H1 (cell line): Measurements from ENCODE around the gene ALK. TPM values are rescaled to one million over a fixed set of nuclear protein-coding genes. Genes with fewer than 3 reads are reported as not detected.
A peak's percentile ranks its signal among the peaks of the same experiment; 100 is the strongest.

Experiments used
- CTCF ChIA-PET: fragments of 300-600 bp; sonication (Branson Sonifier 250); formaldehyde crosslinking; loops from one replicate; lab custom pipeline; 2021; ENCODE audit not compliant: partially characterized antibody; lab: Charles Lee
- POLR2A ChIA-PET: fragments of 300-600 bp; sonication (Branson Sonifier 250); formaldehyde crosslinking; loops from one replicate; lab custom pipeline; 2021; ENCODE audit warnings: inconsistent platforms; ENCODE audit not compliant: partially characterized antibody; lab: Charles Lee
- DNase-seq, 2 experiments: peaks; one replicate each; pipeline versions ENCODE4 v3.0.0 to v3.0.0-alpha.2; 2010 to 2022; ENCODE audit warnings: low spot score in 2 of 2, low read depth in 1 of 2, mixed read lengths in 1 of 2
- FAIRE-seq: peaks from 2 replicates; lab custom pipeline; 2011; peaks lifted over from hg19 to GRCh38; lab: Jason Lieb, UNC
- H2AFZ ChIP-seq: 2 replicates; pipeline ENCODE4 v1.8.1; 2012; ENCODE audit warnings: low read length, inconsistent platforms
- H2AK5ac ChIP-seq: 2 replicates; pipeline ENCODE4 v1.6.1; 2013; ENCODE audit warnings: low read depth, low read length
- H2BK120ac ChIP-seq: replicated peaks from 2 replicates; pipeline ENCODE3; 2013; ENCODE audit warnings: low read depth, low read length, inconsistent platforms
- H2BK12ac ChIP-seq: 2 replicates; pipeline ENCODE4 v1.6.1; 2013; ENCODE audit warnings: low read depth, low read length
- H2BK15ac ChIP-seq: 2 replicates; pipeline ENCODE4 v1.6.1; 2013; ENCODE audit warnings: low read length
- H2BK20ac ChIP-seq: 2 replicates; pipeline ENCODE4 v1.6.1; 2013; ENCODE audit warnings: low read length
- H2BK5ac ChIP-seq: 2 replicates; pipeline ENCODE4 v1.6.1; 2013; ENCODE audit warnings: low read depth, low read length
- H3K14ac ChIP-seq: 2 replicates; pipeline ENCODE4 v1.6.1; 2013; ENCODE audit warnings: inconsistent platforms; ENCODE audit not compliant: insufficient read length
- H3K18ac ChIP-seq: 2 replicates; pipeline ENCODE4 v1.6.1; 2013; ENCODE audit warnings: low read length; ENCODE audit errors: extremely low read depth
- H3K23ac ChIP-seq: 2 replicates; pipeline ENCODE4 v1.6.1; 2013; ENCODE audit warnings: inconsistent platforms; ENCODE audit not compliant: insufficient read length
- H3K23me2 ChIP-seq: 2 replicates; pipeline ENCODE4 v1.6.1; 2013; ENCODE audit warnings: low read depth, low read length
- H3K27ac ChIP-seq: 2 replicates; pipeline ENCODE4 v1.6.1; 2011; ENCODE audit warnings: low read depth, low read length, inconsistent platforms
- H3K27me3 ChIP-seq, 4 experiments: replicated peaks in 1 of 4; 1 replicate in 1 of 4; 2 replicates in 3 of 4; pipeline versions ENCODE4 v1.6.1 to v1.8.1; 2011 to 2013; ENCODE audit warnings: low read length in 3 of 4, mild to moderate bottlenecking in 3 of 4, inconsistent platforms in 2 of 4, mixed read lengths in 2 of 4, moderate library complexity in 1 of 4; ENCODE audit not compliant: control insufficient read depth in 3 of 4, insufficient read depth in 3 of 4; ENCODE audit errors: extremely low read depth in 1 of 4
- H3K36me3 ChIP-seq, 4 experiments: 2 replicates each; pipeline versions ENCODE4 v1.6.1 to v1.8.1; 2011 to 2013; ENCODE audit warnings: mild to moderate bottlenecking in 4 of 4, low read length in 3 of 4, moderate library complexity in 2 of 4, control low read depth in 1 of 4, inconsistent platforms in 1 of 4; ENCODE audit not compliant: insufficient read depth in 4 of 4, control insufficient read depth in 2 of 4
- H3K4ac ChIP-seq: replicated peaks from 2 replicates; pipeline ENCODE3; 2013; ENCODE audit warnings: low read length, low read depth, mixed read lengths, inconsistent platforms; ENCODE audit not compliant: insufficient read length
- H3K4me1 ChIP-seq, 4 experiments: replicated peaks in 1 of 4; 1 replicate in 1 of 4; 2 replicates in 3 of 4; pipeline versions ENCODE4 v1.6.1 to v1.8.1; 2011 to 2013; ENCODE audit warnings: low read length in 3 of 4, inconsistent platforms in 2 of 4, mixed read lengths in 1 of 4; ENCODE audit not compliant: insufficient read depth in 4 of 4, control insufficient read depth in 3 of 4
- H3K4me2 ChIP-seq, 2 experiments: 2 replicates each; pipeline versions ENCODE4 v1.6.1 to v1.8.1; 2011 to 2013; ENCODE audit warnings: low read depth in 2 of 2, low read length in 2 of 2, control low read depth in 1 of 2, inconsistent platforms in 1 of 2, mild to moderate bottlenecking in 1 of 2; ENCODE audit not compliant: insufficient read depth in 1 of 2
- H3K4me3 ChIP-seq, 4 experiments: fragments of 200-600, 300-600 bp in 1 of 4; sonication (generic), shearing (Covaris generic), sonication (Bioruptor Twin) in 1 of 4; 2 replicates each; pipeline versions ENCODE4 v1.5.1 to v1.8.1; 2011 to 2016; ENCODE audit warnings: low read length in 4 of 4, low read depth in 3 of 4, control low read depth in 2 of 4, inconsistent platforms in 2 of 4, mild to moderate bottlenecking in 2 of 4, mixed read lengths in 1 of 4, moderate library complexity in 1 of 4; ENCODE audit not compliant: insufficient read depth in 2 of 4; ENCODE audit errors: extremely low read depth in 1 of 4
- H3K56ac ChIP-seq: replicated peaks from 2 replicates; pipeline ENCODE3; 2013; ENCODE audit warnings: low read depth, mild to moderate bottlenecking, mixed read lengths, low read length, inconsistent platforms; ENCODE audit not compliant: insufficient read length
- H3K79me1 ChIP-seq: 2 replicates; pipeline ENCODE4 v1.6.1; 2013; ENCODE audit warnings: low read depth, low read length, control low read depth
- H3K79me2 ChIP-seq, 2 experiments: 2 replicates each; pipeline versions ENCODE4 v1.6.1 to v1.8.1; 2012 to 2013; ENCODE audit warnings: low read length in 2 of 2, mild to moderate bottlenecking in 2 of 2, inconsistent platforms in 1 of 2; ENCODE audit not compliant: insufficient read depth in 2 of 2, control insufficient read depth in 1 of 2
- H3K9ac ChIP-seq, 4 experiments: replicated peaks in 1 of 4; 1 replicate in 1 of 4; 2 replicates in 3 of 4; pipeline versions ENCODE4 v1.6.1 to v1.8.1; 2011 to 2013; ENCODE audit warnings: low read depth in 3 of 4, low read length in 3 of 4, control low read depth in 2 of 4, mild to moderate bottlenecking in 2 of 4, moderate library complexity in 2 of 4, inconsistent platforms in 1 of 4; ENCODE audit errors: extremely low read depth in 1 of 4
- H3K9me3 ChIP-seq, 2 experiments: 2 replicates each; pipeline versions ENCODE4 v1.6.1 to v1.8.1; 2012 to 2013; ENCODE audit warnings: mild to moderate bottlenecking in 2 of 2, moderate library complexity in 2 of 2, control low read depth in 1 of 2, inconsistent platforms in 1 of 2, low read depth in 1 of 2, low read length in 1 of 2, mixed read lengths in 1 of 2; ENCODE audit not compliant: insufficient read depth in 2 of 2
- H4K20me1 ChIP-seq, 2 experiments: replicated peaks in 1 of 2; 2 replicates each; pipeline versions ENCODE3 to v1.8.1; 2011 to 2013; ENCODE audit warnings: inconsistent platforms in 2 of 2, low read length in 2 of 2, mild to moderate bottlenecking in 1 of 2; ENCODE audit not compliant: insufficient read depth in 2 of 2, control insufficient read depth in 1 of 2
- H4K5ac ChIP-seq: 2 replicates; pipeline ENCODE4 v1.6.1; 2013; ENCODE audit warnings: low read length, low read depth, mixed read lengths, inconsistent platforms; ENCODE audit not compliant: insufficient read length
- H4K8ac ChIP-seq: 2 replicates; pipeline ENCODE4 v1.8.0; 2013; ENCODE audit warnings: mild to moderate bottlenecking, moderate library complexity, low read length, inconsistent platforms; ENCODE audit not compliant: insufficient read depth; ENCODE audit errors: extremely low read depth
- H4K91ac ChIP-seq: replicated peaks from 2 replicates; pipeline ENCODE3; 2013; ENCODE audit warnings: low read length, mixed read lengths, inconsistent platforms; ENCODE audit not compliant: insufficient read length
- CBX8 ChIP-seq: fragments of 300-800, 300-1000 bp; sonication (generic); IDR thresholded peaks from 2 replicates; pipeline ENCODE4 v1.7.1; 2016; ENCODE audit warnings: low read depth, low read length, borderline replicate concordance
- HDAC2 ChIP-seq, 2 experiments: fragments of 300-600 bp in 1 of 2; sonication (generic) in 1 of 2; IDR thresholded peaks; 2 replicates each; pipeline ENCODE4 v1.6.1; 2011 to 2012; ENCODE audit warnings: low read depth in 2 of 2, low read length in 2 of 2, mild to moderate bottlenecking in 2 of 2, moderate library complexity in 2 of 2, borderline replicate concordance in 1 of 2, inconsistent platforms in 1 of 2
- MAX ChIP-seq: IDR thresholded peaks from 2 replicates; pipeline ENCODE4 v1.6.1; 2012; ENCODE audit warnings: inconsistent platforms
- RAD21 ChIP-seq, 2 experiments: IDR thresholded peaks in 1 of 2; conservative IDR thresholded peaks in 1 of 2; 2 replicates each; pipeline ENCODE4 v1.6.1; 2011; ENCODE audit warnings: low read depth in 2 of 2, low read length in 2 of 2, improper control_type of control experiment in 1 of 2, inconsistent platforms in 1 of 2, mild to moderate bottlenecking in 1 of 2, moderate library complexity in 1 of 2
- SP1 ChIP-seq: IDR thresholded peaks from 2 replicates; pipeline ENCODE4 v1.6.1; 2011; ENCODE audit warnings: low read depth, low read length
- SP4 ChIP-seq: IDR thresholded peaks from 2 replicates; pipeline ENCODE4 v1.6.1; 2012; ENCODE audit warnings: low read length, inconsistent platforms
- TAF7 ChIP-seq: optimal IDR thresholded peaks from 2 replicates; pipeline ENCODE3; 2011; ENCODE audit warnings: low read depth, mild to moderate bottlenecking, inconsistent platforms, low read length, moderate library complexity, borderline replicate concordance
- YY1 ChIP-seq: IDR thresholded peaks from 2 replicates; pipeline ENCODE4 v1.6.1; 2011; ENCODE audit warnings: low read depth, mild to moderate bottlenecking, low read length
- WGBS, 2 experiments: shearing (Covaris generic) in 1 of 2; methylation state at CpG; one replicate each; pipeline versions ENCODE4 v1.1.6 to v1.1.7; 2013 to 2015; ENCODE audit warnings: low lambda C conversion rate in 2 of 2, mixed read lengths in 2 of 2, inconsistent platforms in 1 of 2, low coverage in 1 of 2, missing lambda C conversion rate in 1 of 2; ENCODE audit not compliant: insufficient replicate concordance in 2 of 2, insufficient coverage in 1 of 2, insufficient read length in 1 of 2; ENCODE audit errors: extremely low coverage in 1 of 2, missing lambda C conversion rate in 1 of 2; 5-methylcytosine and 5-hydroxymethylcytosine counted together
- polyA plus RNA-seq, 7 experiments: library from polyadenylated mRNA; depleted of rRNA in 3 of 7; stranded (reverse) in 5 of 7; unstranded in 2 of 7; fragments of >200 nt in 5 of 7; fragments of 200-250 nt in 2 of 7; gene quantifications; 1 replicate in 5 of 7; 2 replicates in 1 of 7; 4 replicates in 1 of 7; pipeline versions ENCODE4 v1.2.1 to v1.2.3, GENCODE V29; 2011 to 2013; ENCODE audit warnings: missing spikeins in 2 of 7, mixed read lengths in 2 of 7
- total RNA-seq: library from RNA; stranded (reverse); fragmentation: NEBNext Ultra II Directional; extraction: Animal tissue kit (Norgen Biotek cat#: 25700); gene quantifications from 2 replicates; pipeline ENCODE4 v1.2.1, GENCODE V29; 2021
- TF ChIP-seq, protein P1 (sequence below), 3 experiments: IDR thresholded peaks; 1 replicate in 2 of 3; 2 replicates in 1 of 3; pipeline versions ENCODE4 v1.5.1 to v1.6.1; 2011; ENCODE audit warnings: low read length in 3 of 3, mild to moderate bottlenecking in 3 of 3, inconsistent platforms in 2 of 3, low read depth in 1 of 3, moderate library complexity in 1 of 3; ENCODE audit not compliant: insufficient read depth in 1 of 3; ENCODE audit errors: control extremely low read depth in 1 of 3

The ALK gene
- total and polyA plus RNA-seq, 2 of the 8 experiments (the other 6 are each of a cell fraction or from before 2014, with no cell fraction given), result 0.02 to 0.09 TPM

- H2BK15ac ChIP-seq, result no peak overlapping the region
- no peak overlapping the region for H3K14ac ChIP-seq
- no peak overlapping the region for H3K4me3 ChIP-seq
- POLR2A ChIA-PET, result interaction anchor here (0.6 kb wide), 1 partner anchor 1746 kb away, joined by 3 read pairs; no protein-coding TSS in a partner anchor
- no peak overlapping the region for H3K4me2 ChIP-seq
- peaks cover 0 to 3% of the 10 kb centered on the region in 2 experiments; a peak in 1 of 4 replicates for H3K9me3 ChIP-seq
- H4K8ac ChIP-seq, result no peak overlapping the region
- H3K18ac ChIP-seq, result no peak overlapping the region
- no peaks in the 10 kb centered on the region for H3K79me2 ChIP-seq
- no peaks in the 10 kb centered on the region for H3K79me1 ChIP-seq
- H3K27ac ChIP-seq, result no peak overlapping the region
- no peak overlapping the region for H2AFZ ChIP-seq
- H3K36me3 ChIP-seq, result no peaks in the 10 kb centered on the region
- H3K4me1 ChIP-seq, result no peaks in the 10 kb centered on the region
- DNase-seq (peak; percentile 25 to 59), FAIRE-seq (no peak)
- no peaks in the 10 kb centered on the region for H3K23me2 ChIP-seq
- no peaks in the 10 kb centered on the region; a peak in 2 of 7 replicates for H3K27me3 ChIP-seq
- 55% methylated on average over 6 of the region's 6 CpGs; no CpG with 5 or more reads in 1 of the 2 experiments for WGBS, 2 experiments
- no peak overlapping the region for H3K4ac ChIP-seq
- H4K20me1 ChIP-seq, result no peaks in the 10 kb centered on the region
- no peak overlapping the region for H4K91ac ChIP-seq
- H2BK12ac ChIP-seq, result no peak overlapping the region
- no peak overlapping the region for H4K5ac ChIP-seq
- CTCF ChIA-PET, result interaction anchor here (0.6 to 2.6 kb wide), 30 partner anchors 9 to 627 kb away, joined by 3 to 9 read pairs (median 3); partner anchors contain the start of gene ALK
- H2BK5ac ChIP-seq, result no peak overlapping the region
- H3K9ac ChIP-seq, result no peak overlapping the region
- no peak overlapping the region for H3K23ac ChIP-seq
- no peak overlapping the region for H3K56ac ChIP-seq
- no peak overlapping the region for H2AK5ac ChIP-seq
- H2BK20ac ChIP-seq, result no peak overlapping the region
- H2BK120ac ChIP-seq, result no peak overlapping the region
- TF ChIP-seq CBX8, result no peak
- no peak for TF ChIP-seq SP4
- 0 out of 2 replicates have a peak, but pooled peaks have one; percentile 7 for TF ChIP-seq YY1
- no peak for TF ChIP-seq SP1
- TF ChIP-seq HDAC2 (IDR thresholded peaks at IDR 0.05; ENCODE audit: borderline replicate concordance in 1 of 2, low read depth in 2 of 2, low read length in 2 of 2), result no peak
- TF ChIP-seq TAF7, result no peak
- TF ChIP-seq RAD21 (IDR thresholded peaks at IDR 0.05 in 1 of 2, conservative IDR thresholded peaks at IDR 0.05 in 1 of 2; ENCODE audit: low read depth in 2 of 2, low read length in 2 of 2), result peak; percentile 78 to 82
- TF ChIP-seq MAX, result no peak
- TF ChIP-seq, protein P1, sequence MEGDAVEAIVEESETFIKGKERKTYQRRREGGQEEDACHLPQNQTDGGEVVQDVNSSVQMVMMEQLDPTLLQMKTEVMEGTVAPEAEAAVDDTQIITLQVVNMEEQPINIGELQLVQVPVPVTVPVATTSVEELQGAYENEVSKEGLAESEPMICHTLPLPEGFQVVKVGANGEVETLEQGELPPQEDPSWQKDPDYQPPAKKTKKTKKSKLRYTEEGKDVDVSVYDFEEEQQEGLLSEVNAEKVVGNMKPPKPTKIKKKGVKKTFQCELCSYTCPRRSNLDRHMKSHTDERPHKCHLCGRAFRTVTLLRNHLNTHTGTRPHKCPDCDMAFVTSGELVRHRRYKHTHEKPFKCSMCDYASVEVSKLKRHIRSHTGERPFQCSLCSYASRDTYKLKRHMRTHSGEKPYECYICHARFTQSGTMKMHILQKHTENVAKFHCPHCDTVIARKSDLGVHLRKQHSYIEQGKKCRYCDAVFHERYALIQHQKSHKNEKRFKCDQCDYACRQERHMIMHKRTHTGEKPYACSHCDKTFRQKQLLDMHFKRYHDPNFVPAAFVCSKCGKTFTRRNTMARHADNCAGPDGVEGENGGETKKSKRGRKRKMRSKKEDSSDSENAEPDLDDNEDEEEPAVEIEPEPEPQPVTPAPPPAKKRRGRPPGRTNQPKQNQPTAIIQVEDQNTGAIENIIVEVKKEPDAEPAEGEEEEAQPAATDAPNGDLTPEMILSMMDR (IDR thresholded peaks at IDR 0.05; ENCODE audit: control extremely low read depth in 1 of 3, insufficient read depth in 1 of 3, low read depth in 1 of 3, low read length in 3 of 3), result peak; percentile 61 to 84 (median 73)
Measured at GRCh38 chr2:29841386-29842004, 79.9 kb downstream of the ALK start.
